Endothelial cell of umbilical vein (primary cell): ENCODE results near the gene POLRMT. TPM values are rescaled to one million over a fixed set of nuclear protein-coding genes. Genes with fewer than 3 reads are reported as not detected.

Source experiments
- BruUV-seq: library from RNA; stranded (reverse); fragments of 400-500 nt; replicated peaks from 2 replicates; lab custom pipeline; 2021; lab: Mats Ljungman, UMichigan
- CTCF ChIA-PET: fragments of 300-600, 350-600 bp; sonication (Branson Sonifier 250); formaldehyde crosslinking; loops from one replicate; lab custom pipeline; 2021; ENCODE audit warnings: antibody characterized with exemption, inconsistent platforms; lab: Charles Lee
- POLR2A ChIA-PET: fragments of 300-600, 350-600 bp; sonication (Branson Sonifier 250); formaldehyde crosslinking; loops from one replicate; lab custom pipeline; 2021; ENCODE audit warnings: antibody characterized with exemption, inconsistent platforms; lab: Charles Lee
- DNase-seq: peaks from one replicate; pipeline ENCODE4 v3.0.0-alpha.2; 2011; ENCODE audit warnings: low read depth, low spot score
- FAIRE-seq: peaks from 2 replicates; lab custom pipeline; 2011; peaks lifted over from hg19 to GRCh38; lab: Jason Lieb, UNC
- H2AFZ ChIP-seq: 2 replicates; pipeline ENCODE4 v1.6.0; 2012; ENCODE audit warnings: low read depth, low read length, control low read depth, inconsistent platforms
- H3K27ac ChIP-seq: 2 replicates; pipeline ENCODE4 v1.5.1; 2011; ENCODE audit warnings: low read depth, mild to moderate bottlenecking, control low read depth, low read length, moderate library complexity; ENCODE audit not compliant: insufficient read depth
- H3K27me3 ChIP-seq, 2 experiments: 2 replicates each; pipeline versions ENCODE4 v1.6.0 to v1.6.1; 2011; ENCODE audit warnings: low read length in 2 of 2, mixed read lengths in 1 of 2; ENCODE audit not compliant: control insufficient read depth in 2 of 2, insufficient read depth in 2 of 2
- H3K36me3 ChIP-seq, 2 experiments: 2 replicates in 1 of 2; 3 replicates in 1 of 2; pipeline ENCODE4 v1.5.1; 2011; ENCODE audit warnings: low read length in 2 of 2, mild to moderate bottlenecking in 1 of 2, moderate library complexity in 1 of 2; ENCODE audit not compliant: control insufficient read depth in 2 of 2, insufficient read depth in 2 of 2; ENCODE audit errors: extremely low read depth in 1 of 2
- H3K4me1 ChIP-seq: 3 replicates; pipeline ENCODE4 v1.5.1; 2011; ENCODE audit warnings: mild to moderate bottlenecking, low read length; ENCODE audit not compliant: control insufficient read depth, insufficient read depth; ENCODE audit errors: extremely low read depth
- H3K4me2 ChIP-seq: 2 replicates; pipeline ENCODE4 v1.6.1; 2011; ENCODE audit warnings: low read length, control low read depth, mixed read lengths; ENCODE audit not compliant: insufficient read depth
- H3K4me3 ChIP-seq, 3 experiments: fragments of 200-600 bp in 1 of 3; sonication (generic), shearing (Covaris generic) in 1 of 3; replicated peaks in 1 of 3; 2 replicates each; pipeline ENCODE4 v1.5.1; 2011 to 2016; ENCODE audit warnings: control low read depth in 3 of 3, low read length in 3 of 3, mild to moderate bottlenecking in 2 of 3, inconsistent platforms in 1 of 3, low read depth in 1 of 3, moderate library complexity in 1 of 3; ENCODE audit not compliant: insufficient read depth in 1 of 3
- H3K79me2 ChIP-seq: 2 replicates; pipeline ENCODE4 v1.6.0; 2012; ENCODE audit warnings: low read length, inconsistent platforms; ENCODE audit not compliant: control insufficient read depth, insufficient read depth
- H3K9ac ChIP-seq: replicated peaks from 2 replicates; pipeline ENCODE3; 2011; ENCODE audit warnings: low read length, control low read depth; ENCODE audit not compliant: insufficient read depth; ENCODE audit errors: extremely low read depth
- H3K9me1 ChIP-seq: replicated peaks from 3 replicates; pipeline ENCODE4 v1.6.0; 2011; ENCODE audit warnings: mild to moderate bottlenecking, low read length; ENCODE audit not compliant: control insufficient read depth, insufficient read depth; ENCODE audit errors: extremely low read depth
- H3K9me3 ChIP-seq: replicated peaks from 2 replicates; pipeline ENCODE4 v1.5.1; 2012; ENCODE audit warnings: low read length, inconsistent platforms; ENCODE audit not compliant: control insufficient read depth, insufficient read depth
- H4K20me1 ChIP-seq: replicated peaks from 2 replicates; pipeline ENCODE3; 2011; ENCODE audit warnings: mild to moderate bottlenecking, low read length; ENCODE audit not compliant: control insufficient read depth, insufficient read depth; ENCODE audit errors: extremely low read depth
- CTCF ChIP-seq, 2 donors: IDR thresholded peaks; 1 replicate in 1 of 2; 2 replicates in 1 of 2; pipeline ENCODE4 v1.5.1; 2011; ENCODE audit warnings: low read length in 2 of 2, mild to moderate bottlenecking in 2 of 2, moderate library complexity in 2 of 2, control low read depth in 1 of 2, inconsistent platforms in 1 of 2, low read depth in 1 of 2; ENCODE audit not compliant: insufficient read depth in 1 of 2; ENCODE audit errors: extremely low read depth in 1 of 2
- EZH2 ChIP-seq: IDR thresholded peaks from 2 replicates; pipeline ENCODE4 v1.6.1; 2012; ENCODE audit warnings: borderline replicate concordance, low read depth, mild to moderate bottlenecking, moderate library complexity, low read length, inconsistent platforms; ENCODE audit not compliant: severe bottlenecking
- FOS ChIP-seq: IDR thresholded peaks from 2 replicates; pipeline ENCODE4 v1.6.1; 2011; ENCODE audit warnings: mild to moderate bottlenecking, low read length, moderate library complexity, borderline replicate concordance; ENCODE audit not compliant: insufficient read depth
- GATA2 ChIP-seq: IDR thresholded peaks from 2 replicates; pipeline ENCODE4 v1.7.0; 2011; ENCODE audit warnings: low read depth, mild to moderate bottlenecking, moderate library complexity, mixed read lengths, low read length; ENCODE audit not compliant: insufficient read length, insufficient read depth
- JUN ChIP-seq: IDR thresholded peaks from 2 replicates; pipeline ENCODE4 v1.6.1; 2011; ENCODE audit warnings: borderline replicate concordance, low read depth; ENCODE audit not compliant: insufficient read length, insufficient read depth
- MAX ChIP-seq: IDR thresholded peaks from 2 replicates; pipeline ENCODE4 v1.6.1; 2011; ENCODE audit not compliant: insufficient read depth, insufficient read length
- MYC ChIP-seq: IDR thresholded peaks from one replicate; pipeline ENCODE4 v1.6.1; 2011; ENCODE audit warnings: mild to moderate bottlenecking, low read depth, low read length
- POLR2A ChIP-seq: IDR thresholded peaks from 2 replicates; pipeline ENCODE4 v1.6.1; 2012; ENCODE audit warnings: low read depth, mild to moderate bottlenecking, control low read depth, low read length
- POLR2AphosphoS5 ChIP-seq: IDR thresholded peaks from 2 replicates; pipeline ENCODE4 v1.6.1; 2012; ENCODE audit warnings: low read depth, mild to moderate bottlenecking, control low read depth, low read length, moderate library complexity; ENCODE audit not compliant: insufficient read depth
- dilution Hi-C: fragments of 300-500 bp; cut with MboI; formaldehyde crosslinking; loops from one replicate; pipeline ENCODE4 v1.15.0; 2019; ENCODE audit warnings: low sequenced_read_pairs; ENCODE audit not compliant: extremely low pct_ligation_motif_present
- intact Hi-C: fragments of 100-400 bp; cut with micrococcal nuclease; formaldehyde crosslinking; loops from one replicate; pipeline ENCODE4 v1.10.0; 2022
- polyA plus RNA-seq, 4 experiments: library from polyadenylated mRNA; depleted of rRNA in 3 of 4; stranded (reverse) in 3 of 4; unstranded in 1 of 4; fragments of >200 nt; gene quantifications; 2 replicates each; pipeline versions ENCODE4 v1.2.1 to v1.2.3, GENCODE V29; 2011 to 2012; ENCODE audit warnings: missing spikeins in 1 of 4
- total RNA-seq: library from RNA; stranded (reverse); gene quantifications from 2 replicates; pipeline ENCODE4 v1.2.3, GENCODE V29; 2021

The POLRMT gene
- total and polyA plus RNA-seq, 2 donors (not counting 3 experiments of a cell fraction or from before 2014, with no cell fraction given) = 38.9 to 50.6 TPM

- POLR2A ChIA-PET = no interaction called here
- peak overlapping the region; percentile 1 for H3K4me2 ChIP-seq
- CTCF ChIA-PET = no interaction called here
- intact Hi-C loops (no loop called here), dilution Hi-C loops (no loop called here)
- no peaks in the 10 kb centered on the region for H3K36me3 ChIP-seq
- H3K4me3 ChIP-seq = no peak overlapping the region
- no TSS peak for BruUV-seq
- H3K9me1 ChIP-seq = no peaks in the 10 kb centered on the region
- H2AFZ ChIP-seq = peak overlapping the region; percentile 50
- no peak for TF ChIP-seq POLR2AphosphoS5
- no peak for TF ChIP-seq MYC
- TF ChIP-seq FOS = no peak
- TF ChIP-seq CTCF (IDR thresholded peaks at IDR 0.05; ENCODE audit: extremely low read depth in 1 of 2, insufficient read depth in 1 of 2, low read depth in 1 of 2, low read length in 2 of 2) = no peak
- no peak for TF ChIP-seq MAX
- no peak for TF ChIP-seq EZH2
- no peak for TF ChIP-seq JUN
- TF ChIP-seq GATA2 = no peak
- no peak for TF ChIP-seq POLR2A
- peaks cover 8% of the 10 kb centered on the region for H3K4me1 ChIP-seq
- no peaks in the 10 kb centered on the region for H3K79me2 ChIP-seq
- DNase-seq = no peak
- H3K9ac ChIP-seq = no peak overlapping the region
- no peaks in the 10 kb centered on the region for H4K20me1 ChIP-seq
- H3K27me3 ChIP-seq = no peaks in the 10 kb centered on the region
- H3K9me3 ChIP-seq = no peaks in the 10 kb centered on the region
- FAIRE-seq = no peak
- no peak overlapping the region for H3K27ac ChIP-seq
These were observed 22.4 kb downstream of the POLRMT start for GRCh38 chr19:610801-611480.
